SK-N-SH treated with all-trans-retinoic acid at 6 μM for 48 hours (cell line): ENCODE measurements around the gene TALDO1.

Experiments
- ATAC-seq: fragments of 200-7000 bp; cut with Tn5 transposase; 3 replicates; pipeline ENCODE4 v1.9.1; 2020; ENCODE audit warnings: mild to moderate bottlenecking, moderate library complexity
- ARNTL ChIP-seq: fragments of 450-650 bp; formaldehyde crosslinking; IDR thresholded peaks from 2 replicates; pipeline ENCODE4 v1.5.0; 2020; ENCODE audit warnings: low read depth, mild to moderate bottlenecking, moderate library complexity, borderline replicate concordance
- BACH2 ChIP-seq: fragments of 250-450 bp; sonication (Bioruptor Pico); IDR thresholded peaks from 2 replicates; pipeline ENCODE4 v1.9.0; 2021; ENCODE audit warnings: mild to moderate bottlenecking, borderline replicate concordance
- ISL1 ChIP-seq: fragments of 250-450 bp; sonication (Bioruptor Pico); IDR thresholded peaks from 2 replicates; pipeline ENCODE4 v2.1.2; 2022; ENCODE audit warnings: mild to moderate bottlenecking, moderate library complexity
- OSR1 ChIP-seq: fragments of 250-450 bp; sonication (Bioruptor Pico); IDR thresholded peaks from 2 replicates; pipeline ENCODE4 v1.8.0; 2022; ENCODE audit warnings: moderate library complexity, mild to moderate bottlenecking, inconsistent platforms
- PPARA ChIP-seq: fragments of 250-450 bp; sonication (Bioruptor Pico); IDR thresholded peaks from 2 replicates; pipeline ENCODE4 v1.5.0; 2020; ENCODE audit warnings: mild to moderate bottlenecking, borderline replicate concordance
- RARB ChIP-seq: fragments of 250-450 bp; sonication (Bioruptor Pico); IDR thresholded peaks from 2 replicates; pipeline ENCODE4 v1.8.0; 2021; ENCODE audit warnings: mild to moderate bottlenecking, moderate library complexity
- SNAI2 ChIP-seq: fragments of 250-450 bp; sonication (Bioruptor Pico); IDR thresholded peaks from 2 replicates; pipeline ENCODE4 v1.5.0; 2020; ENCODE audit warnings: mild to moderate bottlenecking, moderate library complexity
- TCF4 ChIP-seq: fragments of 250-450 bp; sonication (Bioruptor Pico); IDR thresholded peaks from 2 replicates; pipeline ENCODE4 v1.8.0; 2021; ENCODE audit warnings: mild to moderate bottlenecking, moderate library complexity, borderline replicate concordance
- TOX ChIP-seq: fragments of 250-450 bp; sonication (Bioruptor Pico); IDR thresholded peaks from 2 replicates; pipeline ENCODE4 v1.8.0; 2021; ENCODE audit warnings: mild to moderate bottlenecking, moderate library complexity, borderline replicate concordance
- ZC3H10 ChIP-seq: fragments of 250-450 bp; sonication (Bioruptor Pico); IDR thresholded peaks from 2 replicates; pipeline ENCODE4 v1.5.1; 2021; ENCODE audit warnings: mild to moderate bottlenecking, moderate library complexity
- ZFP3 ChIP-seq: fragments of 250-450 bp; sonication (Bioruptor Pico); IDR thresholded peaks from 2 replicates; pipeline ENCODE4 v1.5.0; 2020; ENCODE audit warnings: mild to moderate bottlenecking, moderate library complexity
- ZFP30 ChIP-seq: fragments of 450-650 bp; formaldehyde crosslinking; IDR thresholded peaks from 2 replicates; pipeline ENCODE4 v1.5.0; 2022; ENCODE audit warnings: mild to moderate bottlenecking, moderate library complexity
- ZNF565 ChIP-seq: fragments of 450-650 bp; formaldehyde crosslinking; conservative IDR thresholded peaks from 2 replicates; pipeline ENCODE4 v1.5.0; 2020; ENCODE audit warnings: low read depth, mild to moderate bottlenecking, moderate library complexity
- ZNF70 ChIP-seq: fragments of 450-650 bp; formaldehyde crosslinking; IDR thresholded peaks from 2 replicates; pipeline ENCODE4 v1.5.0; 2020; ENCODE audit warnings: mild to moderate bottlenecking, moderate library complexity
- ZNF8 ChIP-seq: fragments of 450-650 bp; formaldehyde crosslinking; IDR thresholded peaks from 2 replicates; pipeline ENCODE4 v1.5.0; 2020; ENCODE audit warnings: mild to moderate bottlenecking, moderate library complexity
- TF ChIP-seq, protein P1 (sequence below): fragments of 250-450 bp; sonication (Bioruptor Pico); IDR thresholded peaks from 2 replicates; pipeline ENCODE4 v1.5.1; 2021; ENCODE audit warnings: mild to moderate bottlenecking, moderate library complexity
- TF ChIP-seq, protein P2 (sequence below): fragments of 250-450 bp; sonication (Bioruptor Pico); IDR thresholded peaks from 2 replicates; pipeline ENCODE4 v1.5.1; 2020; ENCODE audit warnings: low read depth, mild to moderate bottlenecking, moderate library complexity
- TF ChIP-seq, protein P3 (sequence below): fragments of 250-450 bp; sonication (Bioruptor Pico); IDR thresholded peaks from 2 replicates; pipeline ENCODE4 v1.8.0; 2020; ENCODE audit warnings: mild to moderate bottlenecking, moderate library complexity, borderline replicate concordance
- TF ChIP-seq, protein P4 (sequence below): fragments of 250-450 bp; sonication (Bioruptor Pico); IDR thresholded peaks from 2 replicates; pipeline ENCODE4 v1.8.0; 2021; ENCODE audit warnings: low read depth, mild to moderate bottlenecking, moderate library complexity, borderline replicate concordance
- TF ChIP-seq, protein P5 (sequence below): fragments of 250-450 bp; sonication (Bioruptor Pico); IDR thresholded peaks from 2 replicates; pipeline ENCODE4 v1.5.0; 2020; ENCODE audit warnings: mild to moderate bottlenecking, moderate library complexity

The TALDO1 gene

DNA sequence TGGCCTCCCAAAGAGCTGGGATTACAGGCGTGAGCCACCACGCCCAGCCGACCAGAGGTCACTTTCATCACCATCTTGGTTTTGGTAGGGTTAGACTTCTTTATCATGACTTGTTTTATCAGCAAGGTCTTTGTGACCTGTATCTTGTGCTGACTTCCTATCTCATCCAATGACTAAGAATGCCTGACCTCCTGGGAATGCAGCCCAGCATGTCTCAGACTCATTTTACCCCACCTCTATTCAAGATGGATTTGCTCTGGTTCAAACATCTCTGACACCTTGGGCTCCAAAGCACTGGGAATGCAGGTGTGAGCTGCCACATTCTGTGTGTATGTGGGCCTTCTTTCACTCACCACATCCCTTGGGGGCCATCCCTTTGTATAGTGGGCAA is 5.1 kb upstream of the TALDO1 start:
- TF ChIP-seq ZFP30 (CRISPR knock-in tag) (no peak), ISL1 (CRISPR knock-in tag) (no peak), ZNF70 (CRISPR knock-in tag) (no peak)
- ATAC-seq = no peak

DNA sequence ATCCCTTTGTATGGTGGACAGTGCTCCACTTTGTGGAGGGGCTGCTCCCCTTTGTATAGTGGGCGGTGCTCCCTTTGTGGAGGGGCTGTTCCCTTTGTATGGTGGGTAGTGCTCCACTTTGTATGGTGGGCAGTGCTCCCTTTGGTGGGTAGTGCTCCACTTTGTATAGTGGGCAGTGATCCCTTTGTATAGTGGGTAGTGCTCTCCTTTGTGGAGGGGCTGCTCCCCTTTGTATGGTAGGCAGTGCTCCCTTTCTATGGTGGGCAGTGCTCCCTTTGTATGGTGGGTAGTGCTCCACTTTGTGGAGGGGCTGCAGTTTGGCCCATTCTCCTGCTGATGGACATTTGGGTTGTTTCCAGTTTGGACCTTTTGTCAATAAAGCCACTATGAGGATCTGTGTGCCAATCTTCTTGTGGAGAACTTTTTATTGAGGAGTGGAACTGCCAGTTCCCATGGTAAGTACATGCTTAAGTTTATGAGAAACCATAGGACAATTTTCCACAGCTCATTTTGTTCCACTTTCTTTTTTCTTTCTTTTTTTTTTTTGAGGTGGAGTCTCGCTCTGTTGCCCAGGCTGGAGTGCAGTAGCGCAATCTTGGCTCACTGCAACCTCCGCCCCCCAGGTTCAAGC is 4.6 kb upstream of the TALDO1 start:
- no peak for ATAC-seq
- TF ChIP-seq, protein P1, sequence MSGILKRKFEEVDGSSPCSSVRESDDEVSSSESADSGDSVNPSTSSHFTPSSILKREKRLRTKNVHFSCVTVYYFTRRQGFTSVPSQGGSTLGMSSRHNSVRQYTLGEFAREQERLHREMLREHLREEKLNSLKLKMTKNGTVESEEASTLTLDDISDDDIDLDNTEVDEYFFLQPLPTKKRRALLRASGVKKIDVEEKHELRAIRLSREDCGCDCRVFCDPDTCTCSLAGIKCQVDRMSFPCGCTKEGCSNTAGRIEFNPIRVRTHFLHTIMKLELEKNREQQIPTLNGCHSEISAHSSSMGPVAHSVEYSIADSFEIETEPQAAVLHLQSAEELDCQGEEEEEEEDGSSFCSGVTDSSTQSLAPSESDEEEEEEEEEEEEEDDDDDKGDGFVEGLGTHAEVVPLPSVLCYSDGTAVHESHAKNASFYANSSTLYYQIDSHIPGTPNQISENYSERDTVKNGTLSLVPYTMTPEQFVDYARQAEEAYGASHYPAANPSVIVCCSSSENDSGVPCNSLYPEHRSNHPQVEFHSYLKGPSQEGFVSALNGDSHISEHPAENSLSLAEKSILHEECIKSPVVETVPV (CRISPR knock-in tag) = no peak
- TF ChIP-seq, all 23 proteins: peak for 0

DNA sequence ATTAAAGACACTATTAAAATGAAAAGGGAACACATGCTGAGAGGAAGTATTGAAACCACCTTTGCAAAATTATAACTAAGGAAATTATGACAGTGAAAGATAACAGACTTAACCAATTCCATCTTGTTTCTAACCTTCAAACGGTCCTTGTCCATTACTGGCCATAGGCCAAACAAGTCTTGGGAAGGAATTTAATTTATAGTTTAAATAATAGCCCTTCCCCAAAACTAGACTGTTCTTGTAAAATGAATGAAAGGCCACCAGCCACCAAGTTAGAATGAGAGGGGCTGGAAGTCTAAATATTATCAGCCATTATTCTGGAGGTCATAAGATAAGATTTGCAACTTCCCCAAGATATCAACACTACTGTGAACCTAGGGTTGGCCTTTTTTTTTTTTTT is 1.8 kb upstream of the TALDO1 start:
- no peak for ATAC-seq
- TF ChIP-seq ISL1 (CRISPR knock-in tag) (no peak), BACH2 (CRISPR knock-in tag) (no peak), ZNF565 (CRISPR knock-in tag) (no peak), ZC3H10 (no peak), ARNTL (no peak), OSR1 (CRISPR knock-in tag) (no peak), RARB (no peak), ZFP30 (CRISPR knock-in tag) (no peak), ZNF8 (no peak), TOX (CRISPR knock-in tag) (no peak), TCF4 (CRISPR knock-in tag) (no peak), SNAI2 (CRISPR knock-in tag) (no peak), PPARA (no peak), ZFP3 (CRISPR knock-in tag) (no peak), ZNF70 (CRISPR knock-in tag) (no peak)
- TF ChIP-seq, protein P2, sequence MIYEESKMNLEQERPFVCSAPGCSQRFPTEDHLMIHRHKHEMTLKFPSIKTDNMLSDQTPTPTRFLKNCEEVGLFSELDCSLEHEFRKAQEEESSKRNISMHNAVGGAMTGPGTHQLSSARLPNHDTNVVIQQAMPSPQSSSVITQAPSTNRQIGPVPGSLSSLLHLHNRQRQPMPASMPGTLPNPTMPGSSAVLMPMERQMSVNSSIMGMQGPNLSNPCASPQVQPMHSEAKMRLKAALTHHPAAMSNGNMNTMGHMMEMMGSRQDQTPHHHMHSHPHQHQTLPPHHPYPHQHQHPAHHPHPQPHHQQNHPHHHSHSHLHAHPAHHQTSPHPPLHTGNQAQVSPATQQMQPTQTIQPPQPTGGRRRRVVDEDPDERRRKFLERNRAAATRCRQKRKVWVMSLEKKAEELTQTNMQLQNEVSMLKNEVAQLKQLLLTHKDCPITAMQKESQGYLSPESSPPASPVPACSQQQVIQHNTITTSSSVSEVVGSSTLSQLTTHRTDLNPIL (CRISPR knock-in tag) = no peak
- TF ChIP-seq, protein P3, sequence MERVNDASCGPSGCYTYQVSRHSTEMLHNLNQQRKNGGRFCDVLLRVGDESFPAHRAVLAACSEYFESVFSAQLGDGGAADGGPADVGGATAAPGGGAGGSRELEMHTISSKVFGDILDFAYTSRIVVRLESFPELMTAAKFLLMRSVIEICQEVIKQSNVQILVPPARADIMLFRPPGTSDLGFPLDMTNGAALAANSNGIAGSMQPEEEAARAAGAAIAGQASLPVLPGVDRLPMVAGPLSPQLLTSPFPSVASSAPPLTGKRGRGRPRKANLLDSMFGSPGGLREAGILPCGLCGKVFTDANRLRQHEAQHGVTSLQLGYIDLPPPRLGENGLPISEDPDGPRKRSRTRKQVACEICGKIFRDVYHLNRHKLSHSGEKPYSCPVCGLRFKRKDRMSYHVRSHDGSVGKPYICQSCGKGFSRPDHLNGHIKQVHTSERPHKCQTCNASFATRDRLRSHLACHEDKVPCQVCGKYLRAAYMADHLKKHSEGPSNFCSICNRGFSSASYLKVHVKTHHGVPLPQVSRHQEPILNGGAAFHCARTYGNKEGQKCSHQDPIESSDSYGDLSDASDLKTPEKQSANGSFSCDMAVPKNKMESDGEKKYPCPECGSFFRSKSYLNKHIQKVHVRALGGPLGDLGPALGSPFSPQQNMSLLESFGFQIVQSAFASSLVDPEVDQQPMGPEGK = no peak
- TF ChIP-seq, protein P4, sequence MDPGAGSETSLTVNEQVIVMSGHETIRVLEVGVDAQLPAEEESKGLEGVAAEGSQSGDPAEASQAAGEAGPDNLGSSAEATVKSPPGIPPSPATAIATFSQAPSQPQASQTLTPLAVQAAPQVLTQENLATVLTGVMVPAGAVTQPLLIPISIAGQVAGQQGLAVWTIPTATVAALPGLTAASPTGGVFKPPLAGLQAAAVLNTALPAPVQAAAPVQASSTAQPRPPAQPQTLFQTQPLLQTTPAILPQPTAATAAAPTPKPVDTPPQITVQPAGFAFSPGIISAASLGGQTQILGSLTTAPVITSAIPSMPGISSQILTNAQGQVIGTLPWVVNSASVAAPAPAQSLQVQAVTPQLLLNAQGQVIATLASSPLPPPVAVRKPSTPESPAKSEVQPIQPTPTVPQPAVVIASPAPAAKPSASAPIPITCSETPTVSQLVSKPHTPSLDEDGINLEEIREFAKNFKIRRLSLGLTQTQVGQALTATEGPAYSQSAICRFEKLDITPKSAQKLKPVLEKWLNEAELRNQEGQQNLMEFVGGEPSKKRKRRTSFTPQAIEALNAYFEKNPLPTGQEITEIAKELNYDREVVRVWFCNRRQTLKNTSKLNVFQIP (CRISPR knock-in tag) = no peak
- TF ChIP-seq, protein P1 (CRISPR knock-in tag) = no peak
- TF ChIP-seq, protein P5, sequence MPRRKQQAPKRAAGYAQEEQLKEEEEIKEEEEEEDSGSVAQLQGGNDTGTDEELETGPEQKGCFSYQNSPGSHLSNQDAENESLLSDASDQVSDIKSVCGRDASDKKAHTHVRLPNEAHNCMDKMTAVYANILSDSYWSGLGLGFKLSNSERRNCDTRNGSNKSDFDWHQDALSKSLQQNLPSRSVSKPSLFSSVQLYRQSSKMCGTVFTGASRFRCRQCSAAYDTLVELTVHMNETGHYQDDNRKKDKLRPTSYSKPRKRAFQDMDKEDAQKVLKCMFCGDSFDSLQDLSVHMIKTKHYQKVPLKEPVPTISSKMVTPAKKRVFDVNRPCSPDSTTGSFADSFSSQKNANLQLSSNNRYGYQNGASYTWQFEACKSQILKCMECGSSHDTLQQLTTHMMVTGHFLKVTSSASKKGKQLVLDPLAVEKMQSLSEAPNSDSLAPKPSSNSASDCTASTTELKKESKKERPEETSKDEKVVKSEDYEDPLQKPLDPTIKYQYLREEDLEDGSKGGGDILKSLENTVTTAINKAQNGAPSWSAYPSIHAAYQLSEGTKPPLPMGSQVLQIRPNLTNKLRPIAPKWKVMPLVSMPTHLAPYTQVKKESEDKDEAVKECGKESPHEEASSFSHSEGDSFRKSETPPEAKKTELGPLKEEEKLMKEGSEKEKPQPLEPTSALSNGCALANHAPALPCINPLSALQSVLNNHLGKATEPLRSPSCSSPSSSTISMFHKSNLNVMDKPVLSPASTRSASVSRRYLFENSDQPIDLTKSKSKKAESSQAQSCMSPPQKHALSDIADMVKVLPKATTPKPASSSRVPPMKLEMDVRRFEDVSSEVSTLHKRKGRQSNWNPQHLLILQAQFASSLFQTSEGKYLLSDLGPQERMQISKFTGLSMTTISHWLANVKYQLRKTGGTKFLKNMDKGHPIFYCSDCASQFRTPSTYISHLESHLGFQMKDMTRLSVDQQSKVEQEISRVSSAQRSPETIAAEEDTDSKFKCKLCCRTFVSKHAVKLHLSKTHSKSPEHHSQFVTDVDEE (CRISPR knock-in tag) = no peak
- TF ChIP-seq, all 23 proteins: peak for 0
